Neural progenitor cell (in vitro differentiated cells): ENCODE data around the gene ELMO1. TPM values are rescaled to one million over a fixed set of nuclear protein-coding genes. Genes with fewer than 3 reads are reported as not detected.

ENCODE experiments used
- DNase-seq: peaks from one replicate; pipeline ENCODE4 v3.0.0-alpha.2; 2016; ENCODE audit warnings: low spot score
- H2AFZ ChIP-seq: fragments of 200-600 bp; sonication (generic); replicated peaks from 2 replicates; pipeline ENCODE4 v1.6.1; 2016; ENCODE audit warnings: antibody characterized with exemption
- H3F3A ChIP-seq: fragments of 200-600 bp; sonication (generic); 2 replicates; pipeline ENCODE4 v1.6.1; 2016; ENCODE audit warnings: antibody characterized with exemption, low read depth
- H3K27ac ChIP-seq: fragments of 200-600 bp; sonication (generic); 2 replicates; pipeline ENCODE4 v1.5.1; 2016; ENCODE audit warnings: mild to moderate bottlenecking
- H3K27me3 ChIP-seq: fragments of 200-600 bp; sonication (generic); 2 replicates; pipeline ENCODE4 v1.6.1; 2016; ENCODE audit warnings: mild to moderate bottlenecking, moderate library complexity
- H3K36me3 ChIP-seq: fragments of 200-600 bp; sonication (generic); 2 replicates; pipeline ENCODE4 v1.5.1; 2016
- H3K4me1 ChIP-seq: fragments of 200-600 bp; sonication (generic); 2 replicates; pipeline ENCODE4 v1.6.1; 2016; ENCODE audit warnings: mixed run types
- H3K4me2 ChIP-seq: fragments of 200-600 bp; sonication (generic); 2 replicates; pipeline ENCODE4 v1.6.1; 2016
- H3K4me3 ChIP-seq: fragments of 200-600 bp; sonication (generic); 2 replicates; pipeline ENCODE4 v1.5.1; 2016
- H3K79me2 ChIP-seq: fragments of 200-600 bp; sonication (generic); 2 replicates; pipeline ENCODE4 v1.6.1; 2016; ENCODE audit warnings: low read depth
- H3K9ac ChIP-seq: fragments of 200-600 bp; sonication (generic); 2 replicates; pipeline ENCODE4 v1.6.1; 2016
- H3K9me3 ChIP-seq: fragments of 200-600 bp; sonication (generic); 2 replicates; pipeline ENCODE4 v1.5.1; 2016; ENCODE audit warnings: low read depth
- H4K20me1 ChIP-seq: fragments of 200-600 bp; sonication (generic); 2 replicates; pipeline ENCODE4 v1.6.1; 2016; ENCODE audit warnings: low read depth
- H3K27ac Mint-ChIP-seq: 3 replicates; pipeline ENCODE4 v1.8.0; 2021; ENCODE audit warnings: mixed read lengths
- H3K27me3 Mint-ChIP-seq: 2 replicates; pipeline ENCODE4 v1.8.0; 2022; ENCODE audit warnings: low read depth, mild to moderate bottlenecking, inconsistent platforms, moderate library complexity, mixed read lengths; ENCODE audit not compliant: insufficient read depth
- H3K36me3 Mint-ChIP-seq: 3 replicates; pipeline ENCODE4 v1.8.0; 2021; ENCODE audit warnings: mixed read lengths
- H3K4me1 Mint-ChIP-seq: 3 replicates; pipeline ENCODE4 v1.8.0; 2021; ENCODE audit warnings: mixed read lengths
- H3K4me3 Mint-ChIP-seq: 3 replicates; pipeline ENCODE4 v1.8.0; 2021; ENCODE audit warnings: mild to moderate bottlenecking, moderate library complexity, mixed read lengths
- H3K9me3 Mint-ChIP-seq: 3 replicates; pipeline ENCODE4 v1.8.0; 2020; ENCODE audit warnings: mixed read lengths
- EZH2 ChIP-seq: fragments of 200-600 bp; sonication (generic); IDR thresholded peaks from 2 replicates; pipeline ENCODE4 v1.6.1; 2017; ENCODE audit warnings: antibody characterized with exemption, mild to moderate bottlenecking, moderate library complexity
- EZH2phosphoT487 ChIP-seq: fragments of 200-600 bp; sonication (generic); IDR thresholded peaks from 2 replicates; pipeline ENCODE4 v1.6.1; 2017; ENCODE audit warnings: antibody characterized with exemption
- total RNA-seq: library from RNA; depleted of rRNA; stranded (reverse); fragments of >200 nt; gene quantifications from 2 replicates; pipeline ENCODE4 v1.2.3, GENCODE V29; 2015; ENCODE audit warnings: low replicate concordance
- TF ChIP-seq, protein P1 (sequence below): fragments of 200-600 bp; sonication (generic); IDR thresholded peaks from 2 replicates; pipeline ENCODE4 v1.5.1; 2017; ENCODE audit warnings: antibody characterized with exemption, mild to moderate bottlenecking

The ELMO1 gene
- total RNA-seq, 1 donor from 2014 or later = 22.0 TPM

DNA sequence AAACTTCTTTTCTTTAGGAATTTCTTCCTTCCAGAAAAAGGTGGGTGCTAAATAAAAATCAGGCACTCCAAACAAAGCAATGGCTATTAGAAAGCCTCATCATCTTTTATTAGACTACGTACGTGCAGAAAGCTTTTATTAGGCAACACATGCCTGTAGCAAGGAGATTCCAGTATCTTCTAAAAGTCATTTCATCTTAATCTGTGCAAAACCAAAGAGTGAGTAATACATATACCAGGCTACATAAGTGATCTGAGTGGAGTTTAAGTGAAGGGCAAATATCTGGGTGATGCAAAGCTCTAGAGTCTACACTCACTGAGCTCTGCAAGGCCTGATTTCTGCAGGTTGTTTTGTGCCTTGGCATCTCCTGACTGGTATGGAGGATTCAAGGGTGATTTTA lies 231.7 kb downstream of the ELMO1 start:
- Mint-ChIP-seq H3K27ac (no peak overlapping the region), H3K4me3 (no peak overlapping the region), H3K9me3 (no peaks in the 10 kb centered on the region), H3K36me3 (no peaks in the 10 kb centered on the region), H3K4me1 (peaks cover 20% of the 10 kb centered on the region), H3K27me3 (peaks cover 3% of the 10 kb centered on the region)
- H3K9ac ChIP-seq = no peak overlapping the region
- H3K36me3 ChIP-seq = no peaks in the 10 kb centered on the region
- no peak overlapping the region for H3K4me2 ChIP-seq
- H3K4me1 ChIP-seq = peaks cover 13% of the 10 kb centered on the region
- H4K20me1 ChIP-seq = no peaks in the 10 kb centered on the region
- H3F3A ChIP-seq = no peaks in the 10 kb centered on the region
- H3K9me3 ChIP-seq = no peaks in the 10 kb centered on the region
- H3K27ac ChIP-seq = no peak overlapping the region
- no peaks in the 10 kb centered on the region for H3K79me2 ChIP-seq
- no peak for TF ChIP-seq EZH2
- TF ChIP-seq EZH2phosphoT487 = no peak
- TF ChIP-seq, protein P1, sequence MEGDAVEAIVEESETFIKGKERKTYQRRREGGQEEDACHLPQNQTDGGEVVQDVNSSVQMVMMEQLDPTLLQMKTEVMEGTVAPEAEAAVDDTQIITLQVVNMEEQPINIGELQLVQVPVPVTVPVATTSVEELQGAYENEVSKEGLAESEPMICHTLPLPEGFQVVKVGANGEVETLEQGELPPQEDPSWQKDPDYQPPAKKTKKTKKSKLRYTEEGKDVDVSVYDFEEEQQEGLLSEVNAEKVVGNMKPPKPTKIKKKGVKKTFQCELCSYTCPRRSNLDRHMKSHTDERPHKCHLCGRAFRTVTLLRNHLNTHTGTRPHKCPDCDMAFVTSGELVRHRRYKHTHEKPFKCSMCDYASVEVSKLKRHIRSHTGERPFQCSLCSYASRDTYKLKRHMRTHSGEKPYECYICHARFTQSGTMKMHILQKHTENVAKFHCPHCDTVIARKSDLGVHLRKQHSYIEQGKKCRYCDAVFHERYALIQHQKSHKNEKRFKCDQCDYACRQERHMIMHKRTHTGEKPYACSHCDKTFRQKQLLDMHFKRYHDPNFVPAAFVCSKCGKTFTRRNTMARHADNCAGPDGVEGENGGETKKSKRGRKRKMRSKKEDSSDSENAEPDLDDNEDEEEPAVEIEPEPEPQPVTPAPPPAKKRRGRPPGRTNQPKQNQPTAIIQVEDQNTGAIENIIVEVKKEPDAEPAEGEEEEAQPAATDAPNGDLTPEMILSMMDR = no peak
- no peak for DNase-seq
- H2AFZ ChIP-seq = no peak overlapping the region
- H3K27me3 ChIP-seq = no peaks in the 10 kb centered on the region
- H3K4me3 ChIP-seq = no peak overlapping the region

DNA sequence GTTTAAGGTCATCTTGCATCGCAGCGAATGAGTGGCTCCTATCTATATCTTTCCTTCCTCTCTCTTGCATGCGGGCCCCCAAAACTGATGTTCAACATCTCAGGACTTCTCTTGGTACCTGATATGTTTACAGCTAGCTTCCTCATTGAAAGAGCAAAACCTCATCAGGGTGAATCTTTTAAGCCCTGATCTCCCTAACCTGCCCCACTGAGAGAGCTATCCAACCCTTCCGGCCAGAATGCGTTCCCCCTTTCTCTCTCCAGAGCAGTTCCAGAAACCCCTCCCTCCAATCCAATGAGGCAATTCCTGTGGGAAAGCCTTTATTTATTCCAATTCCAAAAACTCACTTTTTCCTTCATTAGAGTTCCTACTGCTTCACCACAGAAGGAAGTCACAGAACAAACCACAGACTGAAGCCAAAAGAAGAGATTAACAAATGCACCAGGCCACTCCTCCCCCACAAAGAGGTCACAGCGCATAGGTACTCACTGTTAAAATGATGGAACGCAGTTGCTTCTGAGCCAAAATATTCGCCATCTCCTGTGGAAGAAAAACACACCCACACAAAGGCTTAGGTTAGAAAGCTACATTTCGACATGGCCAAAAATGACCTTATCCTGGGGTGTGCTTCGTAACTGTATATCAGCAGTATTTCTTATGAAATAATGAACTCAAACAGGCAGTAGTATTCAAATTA lies 232.4 kb downstream of the ELMO1 start:
- Histone ChIP-seq H3K4me2 (no peak overlapping the region), H3K4me3 (no peak overlapping the region), H3F3A (no peaks in the 10 kb centered on the region), H3K36me3 (no peaks in the 10 kb centered on the region), H3K27me3 (no peaks in the 10 kb centered on the region), H4K20me1 (no peaks in the 10 kb centered on the region), H3K27ac (no peak overlapping the region), H3K9ac (no peak overlapping the region), H3K9me3 (no peaks in the 10 kb centered on the region), H3K4me1 (peaks cover 13% of the 10 kb centered on the region), H3K79me2 (no peaks in the 10 kb centered on the region), H2AFZ (no peak overlapping the region)
- Mint-ChIP-seq H3K4me1 (peaks cover 26% of the 10 kb centered on the region), H3K9me3 (no peaks in the 10 kb centered on the region), H3K27me3 (peaks cover 4% of the 10 kb centered on the region), H3K27ac (no peak overlapping the region), H3K36me3 (no peaks in the 10 kb centered on the region), H3K4me3 (no peak overlapping the region)
- no peak for TF ChIP-seq EZH2phosphoT487
- TF ChIP-seq EZH2 = no peak
- TF ChIP-seq, protein P1 = no peak
- DNase-seq = no peak

DNA sequence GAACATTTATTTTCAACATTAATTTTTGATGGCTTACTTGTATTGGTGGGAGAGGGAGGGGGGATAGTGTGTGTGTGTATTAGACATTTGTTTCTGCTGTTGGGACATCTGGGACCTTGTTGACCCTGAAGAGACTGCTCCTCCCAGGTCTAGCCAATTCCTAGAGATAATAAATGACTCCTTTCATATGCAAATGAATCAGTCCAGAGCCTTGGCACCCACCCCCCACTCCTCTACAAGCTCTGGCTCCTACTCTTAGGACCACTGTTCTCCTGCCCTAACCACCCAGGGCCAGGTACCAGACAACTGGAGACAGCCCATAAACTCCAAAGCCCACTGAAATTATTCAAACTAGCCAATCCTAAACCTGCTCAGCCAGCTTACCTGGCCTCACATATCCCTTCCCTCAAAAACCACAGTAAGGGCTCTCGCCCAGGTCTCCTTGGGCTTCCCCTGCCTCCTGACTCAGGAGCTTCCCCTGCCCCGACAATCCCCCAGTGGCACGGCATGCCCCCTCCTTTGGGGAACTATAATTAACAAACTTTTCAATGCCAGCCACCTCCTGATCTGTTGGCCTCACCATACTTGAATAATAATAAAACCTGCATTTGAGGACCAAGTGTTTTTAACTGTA lies 233.3 kb downstream of the ELMO1 start:
- Histone ChIP-seq H3F3A (no peaks in the 10 kb centered on the region), H3K27me3 (no peaks in the 10 kb centered on the region), H3K27ac (no peak overlapping the region), H3K9me3 (no peaks in the 10 kb centered on the region), H2AFZ (no peak overlapping the region), H3K36me3 (no peaks in the 10 kb centered on the region), H4K20me1 (no peaks in the 10 kb centered on the region), H3K4me2 (no peak overlapping the region), H3K79me2 (no peaks in the 10 kb centered on the region), H3K9ac (no peak overlapping the region), H3K4me1 (peaks cover 13% of the 10 kb centered on the region), H3K4me3 (no peak overlapping the region)
- no peaks in the 10 kb centered on the region for H3K9me3 Mint-ChIP-seq
- H3K4me1 Mint-ChIP-seq = peaks cover 31% of the 10 kb centered on the region
- DNase-seq = no peak
- no peaks in the 10 kb centered on the region for H3K36me3 Mint-ChIP-seq
- peaks cover 4% of the 10 kb centered on the region for H3K27me3 Mint-ChIP-seq
- TF ChIP-seq EZH2phosphoT487 = no peak
- TF ChIP-seq, protein P1 = no peak
- no peak for TF ChIP-seq EZH2
- no peak overlapping the region for H3K4me3 Mint-ChIP-seq
- no peak overlapping the region for H3K27ac Mint-ChIP-seq
